ENCODE results near the gene RPS6KC1. TPM values are rescaled to one million over a fixed set of nuclear protein-coding genes. Genes with fewer than 3 reads are reported as not detected.
"Not testable (repeated sequence)": the region's sequence is repeated elsewhere in the genome, so short reads cannot be mapped to it uniquely, and the experiment has no call there.

The RPS6KC1 gene
- total and polyA plus RNA-seq, 9 donors, result 6.8 to 24.6 (median 18.8) TPM

DNA sequence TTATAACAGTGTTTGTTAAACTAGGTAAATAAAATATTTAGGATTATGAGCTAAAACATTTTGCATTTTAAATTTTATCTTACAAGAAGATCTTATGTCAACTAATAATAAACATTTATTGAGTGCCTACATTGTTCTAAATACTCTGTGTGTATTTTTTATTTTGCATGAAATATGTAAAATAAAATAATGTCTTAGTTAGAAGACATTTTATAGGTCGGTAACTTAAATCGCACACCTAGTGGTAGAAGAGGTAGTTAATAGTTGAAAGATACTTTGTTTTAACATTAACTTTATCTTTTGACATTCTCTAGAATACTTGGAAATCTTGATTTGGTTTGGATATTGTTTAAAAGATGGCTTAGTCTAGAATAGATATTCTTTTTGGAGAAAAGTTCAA, 60.5 kb downstream of the RPS6KC1 start:
- DNase-seq, result no peak
- intact Hi-C loops (cut with DNase I), result no loop called here
- Histone ChIP-seq H3K36me3 (no peaks in the 10 kb centered on the region), H3K27me3 (no peaks in the 10 kb centered on the region), H3K9me3 (no peaks in the 10 kb centered on the region), H3K4me3 (no peak overlapping the region), H3K4me1 (ENCODE audit: insufficient read depth) (no peaks in the 10 kb centered on the region), H3K27ac (no peak overlapping the region)
- TF ChIP-seq, protein P1, sequence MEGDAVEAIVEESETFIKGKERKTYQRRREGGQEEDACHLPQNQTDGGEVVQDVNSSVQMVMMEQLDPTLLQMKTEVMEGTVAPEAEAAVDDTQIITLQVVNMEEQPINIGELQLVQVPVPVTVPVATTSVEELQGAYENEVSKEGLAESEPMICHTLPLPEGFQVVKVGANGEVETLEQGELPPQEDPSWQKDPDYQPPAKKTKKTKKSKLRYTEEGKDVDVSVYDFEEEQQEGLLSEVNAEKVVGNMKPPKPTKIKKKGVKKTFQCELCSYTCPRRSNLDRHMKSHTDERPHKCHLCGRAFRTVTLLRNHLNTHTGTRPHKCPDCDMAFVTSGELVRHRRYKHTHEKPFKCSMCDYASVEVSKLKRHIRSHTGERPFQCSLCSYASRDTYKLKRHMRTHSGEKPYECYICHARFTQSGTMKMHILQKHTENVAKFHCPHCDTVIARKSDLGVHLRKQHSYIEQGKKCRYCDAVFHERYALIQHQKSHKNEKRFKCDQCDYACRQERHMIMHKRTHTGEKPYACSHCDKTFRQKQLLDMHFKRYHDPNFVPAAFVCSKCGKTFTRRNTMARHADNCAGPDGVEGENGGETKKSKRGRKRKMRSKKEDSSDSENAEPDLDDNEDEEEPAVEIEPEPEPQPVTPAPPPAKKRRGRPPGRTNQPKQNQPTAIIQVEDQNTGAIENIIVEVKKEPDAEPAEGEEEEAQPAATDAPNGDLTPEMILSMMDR (IDR thresholded peaks at IDR 0.05), result no peak
- no peak for TF ChIP-seq POLR2A (IDR thresholded peaks at IDR 0.05)
- TF ChIP-seq EP300 (IDR thresholded peaks at IDR 0.05), result no peak
- WGBS, 3 donors, result 94 to 95% (median 95%) methylated on average over 2 of the region's 2 CpGs

DNA sequence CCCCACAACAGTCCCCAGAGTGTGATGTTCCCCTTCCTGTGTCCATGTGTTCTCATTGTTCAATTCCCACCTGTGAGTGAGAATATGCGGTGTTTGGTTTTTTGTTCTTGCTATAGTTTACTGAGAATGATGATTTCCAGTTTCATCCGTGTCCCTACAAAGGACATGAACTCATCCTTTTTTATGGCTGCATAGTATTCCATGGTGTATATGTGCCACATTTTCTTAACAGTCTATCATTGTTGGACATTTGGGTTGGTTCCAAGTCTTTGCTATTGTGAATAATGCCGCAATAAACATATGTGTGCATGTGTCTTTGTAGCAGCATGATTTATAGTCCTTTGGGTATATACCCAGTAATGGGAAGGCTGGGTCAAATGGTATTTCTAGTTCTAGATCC, 61.7 kb downstream of the RPS6KC1 start:
- H3K27ac ChIP-seq; H3K4me1 ChIP-seq (ENCODE audit: insufficient read depth); DNase-seq; H3K9me3 ChIP-seq; intact Hi-C loops (cut with DNase I); H3K4me3 ChIP-seq; H3K36me3 ChIP-seq; H3K27me3 ChIP-seq: not testable (repeated sequence)
- 97 to 100% (median 99%) methylated on average over 3 of the region's 3 CpGs for WGBS, 3 donors

DNA sequence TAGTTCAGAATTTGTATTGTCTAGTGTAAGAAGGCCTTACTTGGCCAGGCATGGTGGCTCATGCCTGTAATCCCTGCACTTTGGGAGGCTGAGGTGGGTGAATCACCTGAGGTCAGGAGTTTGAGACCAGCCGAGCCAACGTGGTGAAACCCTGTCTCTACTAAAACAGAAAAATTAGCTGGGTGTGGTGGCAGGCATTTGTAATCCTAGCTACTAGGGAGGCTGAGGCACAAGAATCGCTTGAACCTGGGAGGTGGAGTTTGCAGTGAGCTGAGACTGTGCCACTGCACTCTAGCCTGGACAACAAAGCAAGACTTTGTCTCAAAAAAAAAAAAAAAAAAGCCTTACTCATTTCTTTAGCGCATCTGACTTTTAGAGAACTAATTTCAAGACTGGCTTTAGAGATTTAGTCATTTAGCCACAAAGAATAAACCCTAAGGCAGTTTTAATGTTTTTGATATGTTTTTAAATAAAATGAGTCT, 66.7 kb downstream of the RPS6KC1 start:
- H3K36me3 ChIP-seq; H3K4me1 ChIP-seq (ENCODE audit: insufficient read depth); H3K9me3 ChIP-seq; intact Hi-C loops (cut with DNase I); H3K27ac ChIP-seq; H3K4me3 ChIP-seq; H3K27me3 ChIP-seq; DNase-seq: not testable (repeated sequence)
- WGBS, 3 donors, result 92 to 96% (median 95%) methylated on average over 4 of the region's 4 CpGs

DNA sequence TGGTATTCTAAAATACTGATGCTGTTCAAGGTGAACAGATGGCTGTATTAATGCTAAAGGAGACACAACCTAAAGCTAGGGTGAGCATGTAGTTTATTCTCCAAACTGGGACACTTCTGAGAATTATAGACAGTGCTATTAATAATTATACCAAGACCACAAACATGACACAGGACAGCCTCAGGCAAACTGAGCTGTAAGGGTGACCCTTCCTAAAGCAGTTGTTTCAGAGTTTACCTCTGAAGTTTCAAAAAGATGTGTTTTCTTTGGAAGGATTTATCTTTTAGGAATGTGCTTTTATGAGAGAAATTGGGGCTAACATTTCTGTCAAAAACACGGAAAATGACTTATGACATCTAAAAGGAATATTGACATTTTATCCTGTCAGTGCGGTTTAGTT, 68.8 kb downstream of the RPS6KC1 start:
- 86 to 92% (median 88%) methylated on average over 2 of the region's 2 CpGs for WGBS, 3 donors
- Histone ChIP-seq H3K27me3 (no peaks in the 10 kb centered on the region), H3K4me1 (ENCODE audit: insufficient read depth) (no peaks in the 10 kb centered on the region), H3K36me3 (no peaks in the 10 kb centered on the region), H3K27ac (no peak overlapping the region), H3K9me3 (no peaks in the 10 kb centered on the region), H3K4me3 (no peak overlapping the region)
- TF ChIP-seq, protein P1 (IDR thresholded peaks at IDR 0.05), result no peak
- TF ChIP-seq EP300 (IDR thresholded peaks at IDR 0.05) (no peak), POLR2A (IDR thresholded peaks at IDR 0.05) (no peak)
- intact Hi-C loops (cut with DNase I), result loop anchor here in 1 of 4 donors (10.0 kb wide), 1 partner anchor 1005 kb away; no protein-coding TSS in a partner anchor
- DNase-seq, result no peak

DNA sequence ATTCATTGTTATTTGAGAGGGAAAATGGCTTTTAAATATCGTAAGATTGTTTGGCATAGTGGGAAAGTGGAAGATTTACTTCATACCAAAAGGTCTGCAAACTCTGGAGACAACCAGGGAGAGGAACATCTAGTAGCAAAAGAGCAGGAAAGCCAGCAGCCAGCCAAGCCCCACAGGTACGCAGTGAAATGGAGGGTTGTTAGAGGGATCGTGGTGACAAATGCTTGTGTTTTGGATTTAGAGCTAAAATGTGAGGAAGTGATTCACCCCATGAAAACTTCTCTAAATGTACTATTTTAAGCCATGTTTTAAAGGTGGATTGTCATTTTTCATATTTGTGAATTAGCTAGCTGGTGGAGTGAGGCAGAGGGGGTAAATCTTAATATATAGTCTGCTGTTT, 69.3 kb downstream of the RPS6KC1 start:
- no peak for DNase-seq
- no peaks in the 10 kb centered on the region for H3K4me1 ChIP-seq (ENCODE audit: insufficient read depth)
- TF ChIP-seq, protein P1 (IDR thresholded peaks at IDR 0.05), result no peak
- TF ChIP-seq POLR2A (IDR thresholded peaks at IDR 0.05) (no peak), EP300 (IDR thresholded peaks at IDR 0.05) (no peak)
- no peaks in the 10 kb centered on the region for H3K36me3 ChIP-seq
- no peak overlapping the region for H3K4me3 ChIP-seq
- H3K9me3 ChIP-seq, result no peaks in the 10 kb centered on the region
- intact Hi-C loops (cut with DNase I), result loop anchor here in 1 of 4 donors (10.0 kb wide), 1 partner anchor 1004 kb away; no protein-coding TSS in a partner anchor
- WGBS, 3 donors, result 86 to 93% (median 88%) methylated on average over 3 of the region's 3 CpGs
- no peak overlapping the region for H3K27ac ChIP-seq
- no peaks in the 10 kb centered on the region for H3K27me3 ChIP-seq

All from ovary (tissue), 9 donors.